ENCODE data around the gene PARP6. TPM values are rescaled to one million over a fixed set of nuclear protein-coding genes. Genes with fewer than 3 reads are reported as not detected.

The PARP6 gene
- total RNA-seq, 6 donors from 2014 or later, result 54.9 to 140 (median 71.4) TPM

GRCh38 chr15:72230197-72231065 is 41.9 kb downstream of the PARP6 start:
- peaks cover 42 to 54% (median 48%) of the 10 kb centered on the region in 4 donors for H3K4me1 ChIP-seq
- peak overlapping the region; percentile 94 to 99 (median 96) for H3K27ac ChIP-seq

GRCh38 chr15:72229947-72230196 is 42.5 kb downstream of the PARP6 start:
- Histone ChIP-seq H3K27me3 (no peaks in the 10 kb centered on the region), H3K9me3 (no peaks in the 10 kb centered on the region), H3K27ac (peak overlapping the region; percentile 94 to 99 (median 96)), H3K4me3 (peak overlapping the region; percentile 83 to 100 (median 93)), H3K4me1 (peaks cover 42 to 55% (median 50%) of the 10 kb centered on the region in 4 donors), H3K36me3 (no peaks in the 10 kb centered on the region)
- 0 to 2% methylated on average over 8 to 19 of the region's 29 CpGs for WGBS, 2 donors
- DNase-seq, result no peak
- no peak for ATAC-seq (ENCODE audit: low FRiP score in 2 of 2)
- TF ChIP-seq POLR2A (IDR thresholded peaks at IDR 0.05), result no peak
- no peak for TF ChIP-seq EP300 (IDR thresholded peaks at IDR 0.05)
- TF ChIP-seq POLR2AphosphoS5 (IDR thresholded peaks at IDR 0.05), result no peak
- no peak for TF ChIP-seq CTCF (IDR thresholded peaks at IDR 0.05)

More at GRCh38 chr15:72230197-72231065, 41.9 kb downstream of the PARP6 start:
- 2% methylated on average over 41 to 42 of the region's 79 CpGs for WGBS, 2 donors
- no peaks in the 10 kb centered on the region for H3K36me3 ChIP-seq
- peak overlapping the region; percentile 83 to 100 (median 93) for H3K4me3 ChIP-seq
- ATAC-seq (ENCODE audit: low FRiP score in 2 of 2) (peak; percentile 81 to 84), DNase-seq (peak; percentile 95 to 97)
- no peaks in the 10 kb centered on the region for H3K27me3 ChIP-seq
- H3K9me3 ChIP-seq, result no peaks in the 10 kb centered on the region
- no peak for TF ChIP-seq EP300 (IDR thresholded peaks at IDR 0.05)
- peak in 2 of 4 donors; percentile 73 to 74 for TF ChIP-seq POLR2A (IDR thresholded peaks at IDR 0.05)
- TF ChIP-seq POLR2AphosphoS5 (IDR thresholded peaks at IDR 0.05), result peak; percentile 90 to 91
- peak in 3 of 6 experiments; percentile 1 to 41 (median 23) for TF ChIP-seq CTCF (IDR thresholded peaks at IDR 0.05)

- 14 to 15% methylated on average over 25 of the region's 25 CpGs for WGBS, 2 donors
- no peak for DNase-seq
- no peaks in the 10 kb centered on the region for H3K9me3 ChIP-seq
- no peak for TF ChIP-seq POLR2A (IDR thresholded peaks at IDR 0.05)
- TF ChIP-seq POLR2AphosphoS5 (IDR thresholded peaks at IDR 0.05), result no peak
- TF ChIP-seq EP300 (IDR thresholded peaks at IDR 0.05), result no peak
- TF ChIP-seq CTCF (IDR thresholded peaks at IDR 0.05), result no peak
- peak overlapping the region; percentile 83 to 100 (median 93) for H3K4me3 ChIP-seq
- no peaks in the 10 kb centered on the region for H3K36me3 ChIP-seq
- H3K27me3 ChIP-seq, result no peaks in the 10 kb centered on the region
- H3K27ac ChIP-seq, result peak overlapping the region; percentile 94 to 99 (median 96)
- H3K4me1 ChIP-seq, result peaks cover 42 to 57% (median 50%) of the 10 kb centered on the region in 4 donors
- no peak for ATAC-seq (ENCODE audit: low FRiP score in 2 of 2)
Observed at GRCh38 chr15:72229076-72229946, 43.0 kb downstream of the PARP6 start.

GRCh38 chr15:72227720-72228119 is 44.6 kb downstream of the PARP6 start:
- TF ChIP-seq EP300 (IDR thresholded peaks at IDR 0.05) (peak in 1 of 4 donors; percentile 15), POLR2AphosphoS5 (IDR thresholded peaks at IDR 0.05) (no peak)
- ATAC-seq (ENCODE audit: low FRiP score in 2 of 2), result no peak
- Histone ChIP-seq H3K4me3 (peak overlapping the region in 2 of 4 donors; percentile 83 to 89), H3K4me1 (peaks cover 42 to 66% (median 52%) of the 10 kb centered on the region in 4 donors), H3K27ac (peak overlapping the region; percentile 94 to 99 (median 96)), H3K27me3 (no peaks in the 10 kb centered on the region), H3K36me3 (peaks cover 0 to 4% (median 0%) of the 10 kb centered on the region in 4 donors), H3K9me3 (no peaks in the 10 kb centered on the region)
- 65 to 67% methylated on average over 4 of the region's 4 CpGs for WGBS, 2 donors
- DNase-seq, result peak in 1 of 2 donors; percentile 23

- no peak for DNase-seq
Observed at GRCh38 chr15:72227192-72227586, 45.2 kb downstream of the PARP6 start.

More at GRCh38 chr15:72227192-72227586, 45.2 kb downstream of the PARP6 start:
- peaks cover 41 to 66% (median 52%) of the 10 kb centered on the region in 4 donors for H3K4me1 ChIP-seq
- no peak overlapping the region for H3K4me3 ChIP-seq
- no peaks in the 10 kb centered on the region for H3K9me3 ChIP-seq
- H3K36me3 ChIP-seq, result peaks cover 0 to 4% (median 0%) of the 10 kb centered on the region in 4 donors
- peak overlapping the region; percentile 20 to 99 (median 95) for H3K27ac ChIP-seq
- 54 to 57% methylated on average over 3 to 8 of the region's 8 CpGs for WGBS, 2 donors
- no peaks in the 10 kb centered on the region for H3K27me3 ChIP-seq
- no peak for TF ChIP-seq POLR2A (IDR thresholded peaks at IDR 0.05)
- no peak for TF ChIP-seq EP300 (IDR thresholded peaks at IDR 0.05)
- TF ChIP-seq POLR2AphosphoS5 (IDR thresholded peaks at IDR 0.05), result no peak
- TF ChIP-seq CTCF (IDR thresholded peaks at IDR 0.05), result no peak
- ATAC-seq (ENCODE audit: low FRiP score in 2 of 2), result no peak

All from upper lobe of left lung (tissue), 6 donors.